Vagina (tissue), 2 donors: ENCODE data around the gene SPAG16.

Source experiments
- CTCF ChIP-seq, 3 experiments: fragments of 450-650 bp in 2 of 3; fragments of 200-600 bp in 1 of 3; sonication (generic) in 1 of 3; IDR thresholded peaks; one replicate each; pipeline ENCODE4 v1.5.1; 2017 to 2019; ENCODE audit warnings: antibody characterized with exemption in 3 of 3, mild to moderate bottlenecking in 2 of 3, moderate library complexity in 2 of 3
- POLR2AphosphoS5 ChIP-seq, 2 donors: sonication (generic); formaldehyde crosslinking; IDR thresholded peaks; one replicate each; pipeline ENCODE4 v1.9.0; 2017; ENCODE audit warnings: antibody characterized with exemption in 2 of 2, mild to moderate bottlenecking in 2 of 2, low read depth in 1 of 2; ENCODE audit not compliant: insufficient read depth in 1 of 2

- TF ChIP-seq CTCF (IDR thresholded peaks at IDR 0.05) (no peak), POLR2AphosphoS5 (IDR thresholded peaks at IDR 0.05; ENCODE audit: insufficient read depth in 1 of 2, low read depth in 1 of 2) (no peak)
These were observed 46.5 kb upstream of the SPAG16 start for GRCh38 chr2:213237787-213238186.
